Measurements from ENCODE around the gene UBA3. TPM values are rescaled to one million over a fixed set of nuclear protein-coding genes. Genes with fewer than 3 reads are reported as not detected.

Gene UBA3
- total RNA-seq, 1 donor from 2014 or later: 84.2 TPM

DNA sequence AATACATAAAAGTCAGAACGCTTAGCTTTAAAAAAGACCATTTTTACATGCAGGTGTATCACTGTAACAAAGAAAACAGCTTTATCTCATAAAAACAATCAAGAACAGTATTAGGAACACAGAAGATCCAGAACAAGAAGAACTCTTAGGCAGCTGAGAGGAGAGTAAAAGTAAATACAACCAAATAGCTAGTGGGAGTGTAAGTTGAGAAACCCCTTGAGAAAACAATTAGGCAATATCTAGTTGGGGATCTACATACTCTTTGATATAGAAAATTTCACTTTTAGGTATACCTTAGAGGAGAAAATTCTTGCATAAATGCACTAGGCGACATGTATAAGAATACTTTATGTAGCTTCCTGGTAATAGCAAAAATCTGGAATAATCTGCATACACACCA, 35.6 kb downstream of the UBA3 start:
- peaks cover 34% of the 10 kb centered on the region for H3K4me1 ChIP-seq
- no peaks in the 10 kb centered on the region for H3K27me3 ChIP-seq (ENCODE audit: low read depth)
- H3K9me3 ChIP-seq (replicated peaks): no peaks in the 10 kb centered on the region
- intact Hi-C loops (cut with micrococcal nuclease): no loop called here
- DNase-seq: no peak
- no peak overlapping the region for H3K4me3 ChIP-seq
- no peak overlapping the region for H3K27ac ChIP-seq (replicated peaks)
- H3K36me3 ChIP-seq: peaks cover 85% of the 10 kb centered on the region
- TF ChIP-seq CTCF (IDR thresholded peaks at IDR 0.05; ENCODE audit: borderline replicate concordance): no peak

- TF ChIP-seq CTCF (IDR thresholded peaks at IDR 0.05; ENCODE audit: borderline replicate concordance): no peak
- Histone ChIP-seq H3K27me3 (ENCODE audit: low read depth) (no peaks in the 10 kb centered on the region), H3K27ac (replicated peaks) (no peak overlapping the region), H3K36me3 (peaks cover 98% of the 10 kb centered on the region), H3K4me1 (no peaks in the 10 kb centered on the region), H3K9me3 (replicated peaks) (no peaks in the 10 kb centered on the region), H3K4me3 (no peak overlapping the region)
- DNase-seq: no peak
- intact Hi-C loops (cut with micrococcal nuclease): no loop called here
Measured at GRCh38 chr3:69033470-69033869, 46.7 kb downstream of the UBA3 start.

DNA sequence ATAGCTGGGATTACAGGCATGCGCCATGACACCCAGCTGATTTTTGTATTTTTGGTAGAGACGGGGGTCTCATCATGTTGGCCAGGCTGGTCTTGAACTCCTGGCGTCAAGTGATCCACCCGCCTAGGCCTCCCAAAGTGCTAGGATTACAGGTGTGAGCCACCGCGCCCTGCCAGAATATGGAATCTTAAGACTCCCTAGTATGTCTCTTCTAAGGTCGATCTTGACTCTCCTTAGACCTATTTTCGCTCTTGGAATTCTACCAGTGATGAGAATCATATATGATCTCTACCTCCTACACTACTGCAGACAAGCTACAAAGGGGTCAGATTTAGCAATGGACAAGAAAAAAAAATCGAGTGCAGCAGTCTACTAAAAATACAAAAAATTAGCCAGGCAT, 47.4 kb downstream of the UBA3 start:
- no peak for DNase-seq
- no peak for TF ChIP-seq CTCF (IDR thresholded peaks at IDR 0.05; ENCODE audit: borderline replicate concordance)
- no peak overlapping the region for H3K4me3 ChIP-seq
- no peak overlapping the region for H3K27ac ChIP-seq (replicated peaks)
- intact Hi-C loops (cut with micrococcal nuclease): no loop called here
- peaks cover 98% of the 10 kb centered on the region for H3K36me3 ChIP-seq
- H3K27me3 ChIP-seq (ENCODE audit: low read depth): no peaks in the 10 kb centered on the region
- H3K9me3 ChIP-seq (replicated peaks): no peaks in the 10 kb centered on the region
- no peaks in the 10 kb centered on the region for H3K4me1 ChIP-seq

GRCh38 chr3:69032142-69032541, 48.0 kb downstream of the UBA3 start:
- no peaks in the 10 kb centered on the region for H3K9me3 ChIP-seq (replicated peaks)
- H3K36me3 ChIP-seq: peaks cover 98% of the 10 kb centered on the region
- no peak for DNase-seq
- no peak for TF ChIP-seq CTCF (IDR thresholded peaks at IDR 0.05; ENCODE audit: borderline replicate concordance)
- no peak overlapping the region for H3K4me3 ChIP-seq
- H3K4me1 ChIP-seq: no peaks in the 10 kb centered on the region
- H3K27me3 ChIP-seq (ENCODE audit: low read depth): no peaks in the 10 kb centered on the region
- H3K27ac ChIP-seq (replicated peaks): no peak overlapping the region
- intact Hi-C loops (cut with micrococcal nuclease): no loop called here

DNA sequence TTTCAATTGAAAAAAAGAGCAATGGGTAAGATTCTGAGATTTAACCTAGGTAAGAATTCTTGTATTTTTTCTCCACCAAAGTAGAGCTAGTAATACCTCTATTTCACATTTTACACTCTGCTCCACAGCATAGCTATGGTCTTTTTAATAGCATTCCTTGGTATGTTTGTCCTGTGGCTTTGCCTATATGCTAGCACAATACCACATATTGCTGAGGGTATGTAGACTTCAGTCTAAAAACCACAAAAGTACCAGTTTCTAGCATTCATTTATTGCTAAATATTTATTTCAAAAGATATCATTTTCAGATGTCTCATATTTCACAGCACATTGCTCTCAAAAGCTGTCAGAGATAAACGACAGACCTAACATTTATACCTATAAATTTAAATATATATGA, 48.5 kb downstream of the UBA3 start:
- H3K27me3 ChIP-seq (ENCODE audit: low read depth): no peaks in the 10 kb centered on the region
- H3K9me3 ChIP-seq (replicated peaks): no peaks in the 10 kb centered on the region
- TF ChIP-seq CTCF (IDR thresholded peaks at IDR 0.05; ENCODE audit: borderline replicate concordance): no peak
- H3K27ac ChIP-seq (replicated peaks): no peak overlapping the region
- intact Hi-C loops (cut with micrococcal nuclease): no loop called here
- H3K4me3 ChIP-seq: no peak overlapping the region
- no peaks in the 10 kb centered on the region for H3K4me1 ChIP-seq
- no peak for DNase-seq
- peaks cover 98% of the 10 kb centered on the region for H3K36me3 ChIP-seq

GRCh38 chr3:69020857-69021256, 59.3 kb downstream of the UBA3 start:
- no peak for TF ChIP-seq CTCF (IDR thresholded peaks at IDR 0.05; ENCODE audit: borderline replicate concordance)
- intact Hi-C loops (cut with micrococcal nuclease): no loop called here
- no peaks in the 10 kb centered on the region for H3K27me3 ChIP-seq (ENCODE audit: low read depth)
- no peak for DNase-seq
- H3K27ac ChIP-seq (replicated peaks): no peak overlapping the region
- H3K9me3 ChIP-seq (replicated peaks): no peaks in the 10 kb centered on the region
- H3K4me3 ChIP-seq: no peak overlapping the region
- H3K4me1 ChIP-seq: no peaks in the 10 kb centered on the region
- H3K36me3 ChIP-seq: peaks cover 55% of the 10 kb centered on the region
